GM18505 (cell line): ENCODE measurements around the gene CPEB1.

Experiments
- ATAC-seq: cut with Tn5 transposase; IDR thresholded peaks from one replicate; pipeline ENCODE4 v1.9.1; 2021; ENCODE audit not compliant: unreplicated experiment
- POLR2A ChIP-seq: IDR thresholded peaks from 4 replicates; pipeline ENCODE4 v1.6.1; 2011; ENCODE audit warnings: borderline replicate concordance; ENCODE audit not compliant: insufficient read depth, insufficient read length; ENCODE audit errors: extremely low read depth

The CPEB1 gene

DNA sequence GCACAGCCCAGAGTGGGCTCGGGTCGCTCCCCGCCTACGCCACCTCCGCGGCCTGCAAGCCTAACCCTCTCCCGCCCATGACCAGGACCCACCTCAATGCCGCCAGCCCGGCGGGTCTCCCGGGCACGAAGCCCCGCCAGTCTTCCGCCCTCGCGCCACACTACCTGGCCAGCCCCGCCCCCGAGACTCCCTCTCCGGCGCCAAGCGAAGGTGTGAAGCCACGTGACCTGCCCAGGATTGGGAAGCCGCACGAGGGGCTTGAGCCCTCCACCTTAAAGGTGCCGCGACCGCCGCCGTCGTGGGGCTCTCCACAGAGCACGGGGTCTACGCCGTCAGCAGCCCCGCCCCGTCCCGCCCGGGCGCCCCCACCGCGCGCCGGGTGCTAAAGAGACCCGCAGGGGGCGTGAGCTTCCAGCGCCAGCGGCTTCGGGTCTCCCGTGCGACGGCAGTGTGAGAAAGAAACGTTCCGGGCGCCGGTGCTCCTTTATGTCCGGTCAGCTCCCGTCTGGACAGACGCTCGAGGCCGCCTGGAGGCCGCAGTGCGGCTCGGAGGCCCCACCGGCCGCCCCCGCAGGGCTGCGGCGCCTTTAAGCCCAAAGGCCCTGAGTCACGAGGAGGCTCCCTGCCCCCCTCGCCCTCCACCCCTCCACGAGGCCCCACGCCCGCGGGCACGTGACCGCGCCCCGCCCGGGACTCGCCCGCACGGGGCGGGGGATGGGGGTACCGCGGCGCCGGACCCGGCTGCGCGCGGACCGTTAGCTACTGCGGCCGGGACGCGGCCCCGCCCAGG, at the start of gene CPEB1:
TSS of gene CPEB1 (minus strand) at position 319 of the 790 bp plus-strand sequence. CDS start 18,904 bp downstream, outside the sequence.
- ATAC-seq = no peak

DNA sequence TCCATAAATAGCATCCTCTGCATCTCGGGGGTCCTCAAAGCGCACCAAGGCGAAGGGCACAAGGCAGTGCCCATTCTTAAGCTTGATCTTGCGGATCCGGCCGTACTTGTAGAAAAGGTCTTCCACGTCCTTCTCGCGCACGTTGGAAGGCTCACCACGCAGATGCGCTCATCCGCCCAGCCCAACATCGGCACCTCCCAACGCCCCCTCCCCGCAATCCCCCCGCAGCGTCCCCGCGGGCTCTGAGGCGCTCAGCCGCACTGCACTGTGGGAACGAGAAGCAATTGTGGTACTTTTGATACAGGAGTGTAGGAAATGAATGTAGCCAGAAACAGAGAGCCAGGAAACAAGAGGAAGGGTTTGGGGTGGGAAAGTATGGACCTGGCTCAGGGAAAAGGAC, 45.0 kb upstream of the CPEB1 start:
- TF ChIP-seq POLR2A = no peak
- ATAC-seq = no peak

More for the DNA sequence above, at the start of gene CPEB1:
- no peak for TF ChIP-seq POLR2A

DNA sequence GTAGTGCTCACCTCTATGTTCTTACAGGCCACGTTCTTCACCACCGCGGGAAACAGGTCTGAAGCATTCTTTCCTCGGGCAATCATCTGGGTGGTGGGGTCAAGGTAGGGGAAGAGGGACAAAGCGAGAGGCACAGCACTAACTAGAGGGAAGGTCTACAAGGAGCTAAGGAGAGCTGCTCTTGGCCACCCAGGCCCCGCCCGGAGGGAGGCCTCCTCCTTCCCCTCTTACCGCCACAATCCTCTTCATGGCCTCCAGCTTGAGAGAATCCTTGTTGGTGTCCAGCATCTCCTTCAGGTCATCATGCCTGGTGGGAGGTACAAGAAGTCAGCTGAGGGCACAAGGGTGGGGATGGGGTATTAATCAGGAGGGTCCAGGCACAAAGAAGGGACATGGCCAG, 42.0 kb upstream of the CPEB1 start:
- no peak for ATAC-seq
- TF ChIP-seq POLR2A = no peak

DNA sequence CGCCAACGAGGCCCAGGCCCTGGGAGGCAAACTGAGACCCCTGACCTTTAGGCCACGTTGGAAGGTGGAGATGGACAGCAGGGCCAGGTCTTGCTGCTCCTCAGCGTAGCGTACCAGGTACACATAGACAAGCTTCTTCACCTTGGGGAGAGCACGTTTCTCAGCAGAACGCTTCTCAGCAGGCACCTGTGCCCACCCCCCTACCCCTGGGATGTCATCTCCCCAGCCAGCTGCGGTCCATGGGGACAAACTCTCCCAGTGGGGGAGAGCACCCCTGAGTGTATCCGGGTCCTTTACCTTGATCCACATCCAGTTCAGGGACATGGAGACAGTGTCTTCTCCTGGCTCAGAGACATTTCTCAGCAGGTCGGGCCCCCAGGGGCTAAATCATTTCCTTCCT, 41.5 kb upstream of the CPEB1 start:
- TF ChIP-seq POLR2A = no peak
- no peak for ATAC-seq

DNA sequence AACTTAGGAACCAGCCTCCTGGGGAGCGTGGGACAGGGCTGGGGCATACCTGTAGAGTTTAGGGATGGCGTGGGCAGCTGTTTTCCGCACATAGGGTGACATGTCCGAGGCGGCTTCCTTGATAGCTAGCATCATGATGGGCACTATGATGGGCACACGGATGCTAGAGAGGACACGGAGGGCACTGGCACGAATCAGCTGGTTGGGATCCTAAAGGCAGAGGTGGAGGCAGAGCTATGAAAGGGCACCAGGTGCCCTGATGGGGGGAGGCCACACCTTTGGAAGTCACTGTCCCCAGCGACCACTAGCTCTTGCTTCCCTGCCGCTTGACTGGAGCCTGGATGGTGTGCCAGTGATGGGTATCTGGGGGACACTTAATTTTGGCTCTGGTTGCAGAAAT, 34.2 kb upstream of the CPEB1 start:
- no peak for TF ChIP-seq POLR2A
- no peak for ATAC-seq

DNA sequence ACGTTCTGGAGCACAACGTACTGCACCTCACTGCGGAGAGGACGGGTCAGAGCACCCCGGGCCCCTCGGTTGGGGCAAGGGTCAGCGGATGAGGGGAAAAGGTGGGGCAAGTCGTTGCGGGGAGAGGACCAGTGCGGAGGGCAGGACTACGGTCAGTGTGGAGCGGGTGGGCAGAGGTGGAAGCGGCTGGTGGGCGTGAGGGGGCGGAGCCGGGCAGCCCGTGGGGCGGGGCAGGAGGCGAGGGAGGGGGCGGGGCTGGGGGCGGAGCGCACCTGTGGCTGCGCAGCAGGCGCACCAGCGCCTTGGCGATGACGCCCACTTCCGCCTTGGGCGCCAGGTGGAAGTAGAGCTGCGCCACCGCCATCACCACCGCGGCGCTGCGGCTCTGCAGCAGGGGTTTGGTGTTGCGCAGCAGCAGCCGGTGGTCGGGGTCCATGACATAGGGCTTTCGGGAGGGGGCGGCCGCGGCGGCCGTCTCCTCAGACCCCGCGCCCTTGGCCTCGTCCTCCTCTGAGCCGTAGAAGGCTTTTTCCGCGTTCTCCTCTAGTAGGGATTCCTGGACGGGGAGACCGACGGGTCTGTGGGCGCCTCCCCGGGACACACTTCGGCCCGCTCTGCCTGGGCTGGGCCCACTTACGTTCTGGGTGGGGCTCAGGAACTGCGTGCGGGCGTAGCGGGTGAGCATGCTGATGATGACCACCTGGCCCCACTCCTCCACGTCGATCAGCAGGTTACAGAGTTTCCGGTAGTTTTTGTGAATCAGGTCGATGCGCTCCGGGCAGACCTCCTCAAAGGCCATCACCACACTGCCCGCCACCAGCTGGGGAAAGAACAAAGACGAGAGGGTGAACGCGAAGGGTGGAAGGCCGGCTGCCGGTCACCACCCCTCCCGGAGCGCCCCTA, 33.3 kb upstream of the CPEB1 start:
- peak; percentile 67 for TF ChIP-seq POLR2A
- ATAC-seq = peak; percentile 76

DNA sequence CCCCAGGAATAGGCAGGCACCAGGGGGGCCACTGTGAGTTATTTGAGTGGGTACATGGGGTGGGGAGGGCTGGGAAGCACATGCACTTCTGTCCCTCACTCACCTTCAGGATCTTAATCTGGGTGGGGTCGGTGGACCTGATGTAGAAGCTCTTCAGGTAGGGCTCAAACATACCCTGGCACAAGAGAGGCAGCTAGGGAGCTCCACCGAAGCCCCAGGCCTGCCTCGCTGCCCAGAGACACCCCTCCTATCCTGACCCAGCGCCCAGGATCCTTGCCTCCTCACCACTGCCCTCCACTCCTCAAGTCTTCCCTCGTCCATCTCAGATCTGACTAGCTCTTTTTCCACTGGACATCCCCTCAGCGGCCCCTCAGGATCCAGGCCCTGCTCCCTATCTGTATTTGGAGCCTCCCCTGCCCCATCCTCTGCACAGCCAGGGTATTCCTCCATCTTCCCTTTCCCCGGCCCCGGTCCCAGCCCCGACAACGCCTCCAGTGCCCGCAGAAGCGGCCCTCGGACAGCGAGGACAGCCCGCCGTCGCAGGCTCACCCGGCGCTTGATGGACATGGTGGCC, 32.5 kb upstream of the CPEB1 start:
- no peak for ATAC-seq

DNA sequence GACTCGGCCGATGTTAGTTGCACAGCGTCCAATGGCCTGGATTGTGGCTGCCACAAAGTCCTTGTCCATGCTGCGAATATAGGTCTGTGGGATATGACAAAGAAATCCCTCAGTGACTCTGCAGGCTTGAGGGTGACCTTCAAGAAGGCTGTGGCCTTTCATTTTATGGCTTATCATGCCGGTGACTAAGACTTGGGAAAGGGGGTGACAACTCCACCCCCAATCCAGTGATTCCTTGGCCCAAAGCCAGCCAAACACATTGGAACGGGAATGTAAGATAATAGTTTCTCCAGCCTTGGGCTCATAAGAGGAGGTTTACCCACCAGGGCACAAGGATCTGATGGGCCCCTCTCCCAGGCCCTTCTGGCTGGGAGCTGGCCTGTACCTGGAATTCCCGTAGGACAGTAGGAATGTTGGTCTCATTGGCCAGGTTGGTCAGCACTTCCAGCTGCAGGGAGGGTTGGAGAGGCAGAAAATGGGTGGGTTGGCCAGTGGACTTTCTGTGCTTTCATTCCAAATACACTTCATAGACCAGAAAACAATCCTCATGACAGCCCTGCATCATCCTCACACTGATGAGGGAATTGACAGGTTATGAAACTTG, 30.7 kb upstream of the CPEB1 start:
- TF ChIP-seq POLR2A = no peak
- ATAC-seq = no peak

More for the DNA sequence above, 32.5 kb upstream of the CPEB1 start:
- no peak for TF ChIP-seq POLR2A

DNA sequence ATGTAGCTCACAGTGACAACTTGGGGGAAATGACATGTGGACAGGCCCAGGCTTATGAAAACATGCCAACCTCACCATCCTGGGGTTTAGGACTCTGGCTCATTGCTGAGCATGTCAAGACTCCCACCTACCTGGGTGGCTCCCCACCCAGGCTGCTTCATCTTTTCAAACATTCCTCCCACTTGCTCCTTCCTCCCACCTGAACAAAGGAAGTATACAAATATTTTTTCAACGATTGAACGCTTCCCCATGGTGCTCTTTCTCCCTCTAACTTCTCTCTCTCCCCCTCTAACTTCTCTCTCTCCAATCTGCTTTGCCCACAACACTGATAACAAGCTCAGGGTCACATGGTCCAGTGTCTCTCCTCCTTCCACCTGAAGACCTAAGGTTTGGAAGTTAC, 27.7 kb upstream of the CPEB1 start:
- no peak for TF ChIP-seq POLR2A
- no peak for ATAC-seq

DNA sequence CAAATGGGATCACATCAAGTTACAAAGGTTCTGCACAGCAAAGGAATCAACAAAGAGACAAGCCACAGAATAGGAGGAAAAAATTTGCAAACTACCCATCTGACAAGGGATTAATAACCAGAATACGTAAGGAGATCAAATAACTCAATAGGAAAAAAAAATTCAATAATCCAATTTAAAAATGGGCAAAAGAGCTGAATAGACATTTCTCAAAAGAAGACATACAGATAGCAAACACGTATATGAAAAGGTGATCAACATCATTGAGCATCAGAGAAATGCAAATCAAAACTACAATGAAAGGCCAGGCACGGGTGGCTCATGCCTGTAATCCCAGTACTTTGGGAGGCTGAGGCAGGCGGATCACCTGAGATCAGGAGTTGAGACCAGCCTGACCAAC, 23.5 kb upstream of the CPEB1 start:
- no peak for ATAC-seq
- no peak for TF ChIP-seq POLR2A

DNA sequence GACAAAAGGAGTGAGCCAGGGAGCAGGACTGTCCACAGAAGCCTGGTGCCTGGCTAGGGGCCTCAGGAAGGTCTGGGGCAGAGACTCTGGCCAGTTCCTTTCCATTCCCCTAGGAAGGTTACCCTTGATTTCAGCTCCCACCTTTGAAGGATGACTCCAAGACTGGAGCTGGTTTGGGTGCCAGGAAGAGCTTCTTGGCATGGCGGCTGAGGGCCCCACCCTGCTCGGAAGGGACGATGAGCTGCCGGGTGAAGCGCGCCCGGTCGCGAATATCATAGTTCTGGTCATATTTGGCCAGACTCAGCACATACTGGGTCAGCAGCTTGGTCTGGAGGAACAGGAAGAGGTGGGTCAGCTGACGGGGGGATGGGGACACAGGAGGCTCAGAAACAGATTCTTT, 19.4 kb upstream of the CPEB1 start:
- ATAC-seq = no peak
- TF ChIP-seq POLR2A = no peak

DNA sequence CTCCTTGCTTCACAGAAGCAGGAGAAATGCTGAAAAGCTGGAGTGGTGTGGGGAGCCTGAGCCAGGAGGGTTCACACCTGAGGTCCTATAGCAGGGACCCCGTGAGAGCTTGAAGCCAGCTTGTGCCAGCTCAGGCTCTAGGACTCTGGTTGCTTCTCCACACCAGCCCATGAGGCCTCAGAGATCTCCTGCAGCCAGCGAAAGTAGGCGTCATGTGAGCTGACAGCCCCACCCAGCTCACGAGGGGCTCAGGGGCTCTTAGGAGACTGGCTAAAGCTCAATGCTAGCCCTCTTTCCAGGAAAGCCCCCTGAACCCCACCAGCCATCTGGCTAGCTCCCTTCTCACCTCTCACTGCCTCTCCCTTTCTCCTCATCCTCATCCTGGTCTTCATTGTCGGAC, 16.9 kb upstream of the CPEB1 start:
- no peak for TF ChIP-seq POLR2A
- no peak for ATAC-seq

DNA sequence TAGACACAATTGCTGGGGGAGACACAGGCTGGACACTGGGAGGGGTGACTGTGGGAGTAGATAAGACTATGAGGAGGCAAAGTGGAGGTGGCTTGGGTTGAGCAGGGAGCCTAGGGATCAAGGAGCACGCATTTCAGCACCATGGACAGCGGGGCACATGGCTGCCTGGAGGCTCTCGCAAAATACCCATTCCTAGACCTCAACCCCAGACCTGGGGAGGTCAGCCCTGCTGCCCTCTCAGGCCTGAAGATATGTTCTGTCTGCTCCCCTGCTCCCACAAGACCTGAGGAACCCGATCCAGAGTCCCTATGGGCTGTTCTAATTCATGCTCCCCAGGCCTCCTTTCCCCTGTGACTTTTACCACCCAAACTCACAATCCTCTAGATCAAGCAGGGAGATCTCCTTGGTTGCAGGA, 16.0 kb upstream of the CPEB1 start:
- no peak for TF ChIP-seq POLR2A
- no peak for ATAC-seq
